HG03159 (cell line): ENCODE data around the gene USB1.

Source experiments
- ATAC-seq: cut with Tn5 transposase; IDR thresholded peaks from one replicate; pipeline ENCODE4 v1.9.1; 2021; ENCODE audit warnings: mild to moderate bottlenecking, moderate library complexity; ENCODE audit not compliant: unreplicated experiment

USB1 gene

GRCh38 chr16:58031016-58031800 is 30.0 kb downstream of the USB1 start:
- no peak for ATAC-seq

- no peak for ATAC-seq
Measured at GRCh38 chr16:58032710-58033293, 31.6 kb downstream of the USB1 start.

GRCh38 chr16:58034128-58034685 is 33.0 kb downstream of the USB1 start:
- no peak for ATAC-seq

- ATAC-seq: no peak
Measured at GRCh38 chr16:58034774-58035173, 33.6 kb downstream of the USB1 start.

- no peak for ATAC-seq
Measured at GRCh38 chr16:58035356-58036170, 34.4 kb downstream of the USB1 start.

GRCh38 chr16:58036943-58037342 is 35.7 kb downstream of the USB1 start:
- no peak for ATAC-seq

GRCh38 chr16:58037365-58038057 is 36.3 kb downstream of the USB1 start:
- no peak for ATAC-seq

- no peak for ATAC-seq
Measured at GRCh38 chr16:58038219-58038641, 37.0 kb downstream of the USB1 start.

GRCh38 chr16:58039829-58040495 is 38.8 kb downstream of the USB1 start:
- no peak for ATAC-seq

- ATAC-seq: no peak
Measured at GRCh38 chr16:58040496-58040846, 39.3 kb downstream of the USB1 start.

- no peak for ATAC-seq
Measured at GRCh38 chr16:58040945-58041627, 39.9 kb downstream of the USB1 start.

- no peak for ATAC-seq
Measured at GRCh38 chr16:58041628-58041955, 40.4 kb downstream of the USB1 start.

- ATAC-seq: no peak
Measured at GRCh38 chr16:58042001-58042885, 41.0 kb downstream of the USB1 start.

GRCh38 chr16:58042886-58043515 is 41.8 kb downstream of the USB1 start:
- ATAC-seq: no peak

GRCh38 chr16:58043571-58044155 is 42.5 kb downstream of the USB1 start:
- no peak for ATAC-seq

- no peak for ATAC-seq
Measured at GRCh38 chr16:58044266-58045019, 43.2 kb downstream of the USB1 start.

GRCh38 chr16:58045096-58045495 is 43.9 kb downstream of the USB1 start:
- ATAC-seq: no peak
